Measurements from ENCODE around the gene ARHGAP21. TPM values are rescaled to one million over a fixed set of nuclear protein-coding genes. Genes with fewer than 3 reads are reported as not detected.
A peak's percentile ranks its signal among the peaks of the same experiment; 100 is the strongest.
"Not testable (repeated sequence)": the region's sequence is repeated elsewhere in the genome, so short reads cannot be mapped to it uniquely, and the experiment has no call there.

ARHGAP21 gene
- total RNA-seq: 100 to 1,000 TPM; 121 to 167 TPM
- long read RNA-seq, donor 1, partial matches to known transcripts: 9 of 21 reads
- long read RNA-seq, donor 1, other reads (novel, unspliced or antisense): 12 of 21 reads
- long read RNA-seq, donor 2, partial matches to known transcripts: 3 of 8 reads
- long read RNA-seq, donor 2, other reads (novel, unspliced or antisense): 5 of 8 reads

GRCh38 chr10:24723788-24724380 lies at the start of gene ARHGAP21:
TSS of gene ARHGAP21 (minus strand) at chr10:24723887. CDS start at chr10:24721899, 1,988 bp downstream.
- intact Hi-C loops (cut with DNase I): loop anchor here (10.0 kb wide), 3 partner anchors 79 to 271 kb away; partner anchors contain the start of gene PRTFDC1 (in 1 of the 2)
- DNase-seq (ENCODE audit: low spot score): peak; percentile 92

DNA sequence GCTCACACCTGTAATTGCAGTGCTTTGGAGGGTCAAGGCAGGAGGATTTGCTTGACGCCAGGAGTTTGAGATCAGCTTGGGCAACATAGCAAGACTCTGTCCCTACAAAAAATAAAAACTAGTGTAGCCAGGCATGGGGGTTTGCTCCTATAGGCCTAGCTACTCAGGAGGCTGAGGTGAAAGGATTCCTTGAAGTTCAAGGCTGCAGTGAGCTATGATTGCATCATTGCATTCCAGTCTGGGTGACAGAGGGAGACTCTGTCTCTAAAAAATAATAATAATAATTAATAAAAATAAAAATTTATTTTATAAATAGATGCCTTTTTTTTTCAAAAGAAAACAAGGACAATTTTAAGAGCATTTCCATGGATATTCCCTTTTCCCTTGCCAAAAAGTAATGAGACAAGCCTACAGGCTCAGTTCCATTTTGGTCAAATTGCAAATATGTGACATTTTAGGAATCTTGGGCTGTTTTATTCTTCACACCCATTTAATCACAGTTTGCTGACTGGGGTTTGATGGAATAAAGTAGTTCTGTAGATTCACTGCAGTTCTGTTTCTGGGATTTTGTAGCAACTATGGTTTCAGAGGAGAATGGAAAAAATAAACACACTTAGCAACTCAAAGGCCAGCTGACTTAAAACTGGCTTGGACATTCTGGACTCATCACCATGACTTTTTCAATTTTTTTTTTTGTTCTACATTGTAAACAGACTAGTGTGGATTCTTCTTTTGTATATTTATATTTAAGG lies 48.4 kb upstream of the ARHGAP21 start:
- intact Hi-C loops (cut with DNase I): no loop called here

DNA sequence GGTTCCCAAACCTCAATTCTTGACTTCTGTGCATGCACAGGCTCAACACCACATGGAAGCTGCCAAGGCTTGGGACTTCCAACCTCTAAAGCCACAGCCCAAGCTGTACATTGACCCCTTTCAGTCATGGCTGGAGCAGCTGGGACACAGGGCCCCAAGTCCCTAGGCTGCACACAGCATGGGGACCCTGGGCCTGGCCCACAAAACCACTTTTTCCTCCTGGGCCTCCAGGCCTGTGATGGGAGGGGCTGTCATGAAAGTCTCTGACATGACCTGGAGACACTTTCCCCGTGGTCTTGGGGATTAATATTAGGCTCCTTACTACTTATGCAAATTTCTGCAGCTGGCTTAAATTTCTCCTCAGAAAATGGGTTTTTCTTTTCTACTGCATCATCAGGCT lies 41.3 kb upstream of the ARHGAP21 start:
- intact Hi-C loops (cut with DNase I); DNase-seq (ENCODE audit: low spot score): not testable (repeated sequence)

More for the DNA sequence above, 48.4 kb upstream of the ARHGAP21 start:
- no peak for DNase-seq (ENCODE audit: low spot score)

DNA sequence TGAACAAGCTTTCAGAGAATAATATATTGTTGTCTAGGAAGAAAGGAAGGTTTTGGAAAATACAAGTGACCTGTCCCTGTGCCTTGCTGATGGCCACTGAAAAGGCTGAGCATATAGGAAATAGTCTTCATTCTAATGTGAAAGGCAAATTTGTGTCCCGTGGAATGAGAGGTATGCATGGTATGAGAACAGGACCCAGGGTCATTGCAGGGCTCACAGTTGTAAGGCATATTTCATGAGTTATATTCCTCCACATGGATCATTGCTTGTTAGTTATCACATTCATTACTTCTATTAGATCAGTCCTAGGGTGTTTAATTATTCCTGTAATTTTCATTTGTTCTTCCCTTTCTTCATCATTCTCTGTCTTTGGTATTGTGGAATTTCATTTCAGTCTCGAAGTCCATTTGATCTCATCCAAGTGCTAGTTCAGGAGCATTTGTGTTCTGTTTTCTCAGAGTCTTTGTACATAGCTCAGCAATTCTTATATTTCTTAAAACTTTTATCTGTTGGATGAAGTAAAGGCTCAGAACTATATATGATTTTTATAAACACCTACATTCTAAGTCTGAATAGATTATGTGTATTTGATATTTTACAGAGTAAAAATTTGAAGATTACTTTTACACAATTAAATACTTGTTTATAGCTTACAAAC lies 39.4 kb upstream of the ARHGAP21 start:
- no peak for DNase-seq (ENCODE audit: low spot score)
- intact Hi-C loops (cut with DNase I): no loop called here

DNA sequence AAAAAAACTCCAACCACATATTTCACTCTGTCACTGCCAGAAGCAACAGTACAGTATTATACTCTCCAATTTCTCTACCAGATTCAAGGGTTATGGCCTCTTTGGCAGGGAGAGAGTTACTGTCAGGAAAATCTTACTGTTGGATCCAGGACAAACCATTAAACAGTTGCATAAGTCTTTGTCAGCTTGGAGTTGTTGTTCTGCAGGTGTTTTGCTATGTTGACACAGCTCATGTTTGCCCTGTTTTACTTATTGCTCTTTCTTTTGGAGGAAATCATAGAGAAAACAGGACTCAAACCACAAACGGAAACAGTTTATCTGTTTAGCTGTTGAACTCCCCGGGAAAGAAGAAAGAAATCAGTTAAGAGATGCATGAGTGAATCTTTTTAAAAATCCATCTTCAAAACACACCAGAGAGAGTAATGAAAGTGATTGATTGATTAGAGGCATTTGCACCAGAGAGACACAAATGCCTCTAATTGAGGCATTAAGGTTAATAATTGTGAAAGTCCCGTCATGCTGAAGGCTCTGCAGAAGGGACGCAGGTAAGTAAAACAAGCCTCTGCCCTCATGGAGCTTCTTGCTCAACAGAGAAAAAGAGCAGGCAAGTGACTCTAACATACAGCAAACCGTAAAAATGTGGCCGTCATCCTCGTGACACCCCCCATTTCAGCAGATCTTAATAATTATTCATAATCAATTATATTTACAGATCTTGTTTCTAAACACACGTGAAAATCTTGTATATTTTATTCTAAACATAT lies 38.7 kb upstream of the ARHGAP21 start:
- DNase-seq (ENCODE audit: low spot score): no peak
- intact Hi-C loops (cut with DNase I): no loop called here

DNA sequence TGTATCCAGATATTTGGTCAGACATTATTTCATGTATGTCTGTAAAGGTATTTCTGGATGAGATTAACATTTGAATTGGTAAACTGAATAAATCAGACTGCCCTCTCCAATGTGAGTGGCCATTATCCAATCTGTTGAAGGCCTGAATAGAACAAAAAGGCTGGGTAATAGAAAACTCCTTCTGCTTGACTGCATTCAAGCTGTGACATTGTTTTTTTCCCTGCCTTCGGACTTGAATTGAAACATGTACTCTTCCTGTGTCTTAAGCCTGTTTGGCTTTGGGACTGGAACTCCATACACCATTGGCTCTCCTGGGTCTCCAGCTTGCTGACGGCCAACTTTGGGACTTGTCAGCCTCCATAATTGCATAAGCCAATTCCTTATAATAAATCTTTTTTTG lies 36.0 kb upstream of the ARHGAP21 start:
- DNase-seq (ENCODE audit: low spot score): no peak
- intact Hi-C loops (cut with DNase I): no loop called here

DNA sequence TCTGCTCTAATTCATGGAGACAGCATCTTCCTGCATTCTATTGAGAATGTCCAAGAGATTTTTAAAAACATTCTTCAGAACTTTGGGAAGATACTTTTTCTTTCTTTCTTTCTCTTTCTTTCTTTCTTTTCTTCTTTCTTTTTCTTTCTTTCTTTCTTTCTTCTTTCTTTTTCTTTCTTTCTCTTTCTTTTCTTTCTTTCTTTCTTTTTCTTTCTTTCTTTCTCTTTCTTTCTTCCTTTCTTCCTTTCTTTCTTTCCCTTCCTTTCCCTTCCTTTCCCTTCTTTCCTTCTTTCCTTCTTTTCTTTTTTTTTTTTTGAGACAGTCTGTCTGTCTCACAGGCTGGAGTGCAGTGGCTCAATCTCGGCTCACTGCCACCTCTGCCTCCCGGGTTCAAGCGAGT lies 34.6 kb upstream of the ARHGAP21 start:
- DNase-seq (ENCODE audit: low spot score); intact Hi-C loops (cut with DNase I): not testable (repeated sequence)

GRCh38 chr10:24756283-24756682 lies 32.6 kb upstream of the ARHGAP21 start:
- DNase-seq (ENCODE audit: low spot score): no peak

GRCh38 chr10:24751716-24752115 lies 28.0 kb upstream of the ARHGAP21 start:
- intact Hi-C loops (cut with DNase I): no loop called here
- no peak for DNase-seq (ENCODE audit: low spot score)

More at GRCh38 chr10:24756283-24756682, 32.6 kb upstream of the ARHGAP21 start:
- intact Hi-C loops (cut with DNase I): no loop called here

GRCh38 chr10:24750695-24751094 lies 27.0 kb upstream of the ARHGAP21 start:
- no peak for DNase-seq (ENCODE audit: low spot score)
- intact Hi-C loops (cut with DNase I): no loop called here

- intact Hi-C loops (cut with DNase I): no loop called here
- DNase-seq (ENCODE audit: low spot score): no peak
Measured at GRCh38 chr10:24748214-24748613, 24.5 kb upstream of the ARHGAP21 start.

DNA sequence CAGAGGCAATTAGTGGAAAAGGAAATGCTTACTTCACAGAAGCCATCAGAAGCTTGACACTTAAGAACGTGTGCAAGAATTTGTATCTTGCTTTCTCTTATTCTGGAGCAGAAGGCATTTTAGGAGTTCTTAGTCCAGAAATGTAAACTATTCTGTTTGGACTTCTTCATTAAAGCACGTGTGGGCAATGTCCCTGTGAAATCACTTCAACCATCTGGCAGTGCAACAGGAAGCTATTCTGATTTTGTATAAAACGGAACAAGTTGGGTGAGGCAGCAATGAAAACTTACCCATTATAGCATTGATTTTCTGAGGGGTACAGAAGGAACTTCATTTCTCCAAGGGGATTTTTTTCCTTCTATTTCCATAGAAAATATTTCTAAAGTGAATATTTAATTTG lies 21.3 kb upstream of the ARHGAP21 start:
- no peak for DNase-seq (ENCODE audit: low spot score)
- intact Hi-C loops (cut with DNase I): loop anchor here in 1 of 2 donors (2.0 kb wide), 1 partner anchor 254 kb away; no protein-coding TSS in a partner anchor

- intact Hi-C loops (cut with DNase I): no loop called here
- no peak for DNase-seq (ENCODE audit: low spot score)
Measured at GRCh38 chr10:24740714-24741113, 17.0 kb upstream of the ARHGAP21 start.

GRCh38 chr10:24737001-24737400 lies 13.3 kb upstream of the ARHGAP21 start:
- intact Hi-C loops (cut with DNase I): no loop called here
- DNase-seq (ENCODE audit: low spot score): no peak

- intact Hi-C loops (cut with DNase I): no loop called here
- no peak for DNase-seq (ENCODE audit: low spot score)
Measured at GRCh38 chr10:24731942-24732341, 8.3 kb upstream of the ARHGAP21 start.

GRCh38 chr10:24730811-24731210 lies 7.1 kb upstream of the ARHGAP21 start:
- intact Hi-C loops (cut with DNase I): no loop called here
- no peak for DNase-seq (ENCODE audit: low spot score)

DNA sequence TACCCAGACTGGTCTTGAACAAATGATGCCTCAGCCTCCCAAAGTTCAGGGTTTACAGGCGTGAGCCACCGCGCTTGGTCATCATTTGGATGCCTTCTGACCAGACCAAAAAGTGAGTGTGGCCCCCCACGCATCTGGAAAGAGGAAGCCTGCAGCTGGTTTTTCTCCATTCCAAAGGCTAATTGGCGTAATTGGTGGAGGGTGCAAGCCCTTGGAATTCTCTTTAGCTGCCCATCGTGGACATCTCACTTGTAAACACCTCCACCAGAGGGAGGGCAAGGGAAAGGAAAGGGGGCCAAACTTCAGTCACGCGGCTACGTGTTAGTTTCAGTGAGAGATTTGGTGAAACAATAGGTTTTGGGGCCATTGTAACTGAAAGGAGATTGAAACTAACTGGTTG lies 4.1 kb upstream of the ARHGAP21 start:
- intact Hi-C loops (cut with DNase I): loop anchor here (10.0 kb wide), 3 partner anchors 83 to 267 kb away; partner anchors contain the start of gene PRTFDC1 (in 1 of the 2)
- no peak for DNase-seq (ENCODE audit: low spot score)

GRCh38 chr10:24726626-24727025 lies 2.9 kb upstream of the ARHGAP21 start:
- no peak for DNase-seq (ENCODE audit: low spot score)

DNA sequence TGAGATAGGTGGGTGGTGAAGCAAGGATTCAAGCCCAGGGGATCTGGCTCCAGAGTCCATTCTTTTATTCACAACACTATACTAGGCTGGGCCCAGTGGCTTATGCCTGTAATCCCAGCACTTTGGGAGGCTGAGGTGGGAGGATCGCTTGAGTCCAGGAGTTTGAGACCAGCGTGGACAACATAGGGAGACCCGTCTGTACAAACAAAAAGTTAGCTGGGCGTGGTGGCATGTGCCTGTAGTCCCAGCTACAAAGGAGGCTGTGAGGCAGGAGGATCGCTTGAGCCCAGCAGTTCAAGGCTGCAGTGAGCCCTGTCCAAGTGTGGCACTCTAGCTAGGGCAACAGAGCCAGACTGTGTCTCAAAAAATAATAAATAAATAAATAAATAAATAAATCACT lies 2.3 kb upstream of the ARHGAP21 start:
- not testable (repeated sequence) for DNase-seq (ENCODE audit: low spot score)
- intact Hi-C loops (cut with DNase I): loop anchor here (10.0 kb wide), 3 partner anchors 81 to 269 kb away; partner anchors contain the start of gene PRTFDC1 (in 1 of the 2)

More at GRCh38 chr10:24726626-24727025, 2.9 kb upstream of the ARHGAP21 start:
- intact Hi-C loops (cut with DNase I): loop anchor here (10.0 kb wide), 3 partner anchors 82 to 268 kb away; partner anchors contain the start of gene PRTFDC1 (in 1 of the 2)
